NCI-H446 (cell line): Measurements from ENCODE around the gene CYP2J2.
"Not testable (repeated sequence)": the region's sequence is repeated elsewhere in the genome, so short reads cannot be mapped to it uniquely, and the experiment has no call there.

Experiments
- DNase-seq, 2 experiments: peaks; one replicate each; lab custom pipeline; 2025; lab: John Stamatoyannopoulos, UW

Gene CYP2J2

DNA sequence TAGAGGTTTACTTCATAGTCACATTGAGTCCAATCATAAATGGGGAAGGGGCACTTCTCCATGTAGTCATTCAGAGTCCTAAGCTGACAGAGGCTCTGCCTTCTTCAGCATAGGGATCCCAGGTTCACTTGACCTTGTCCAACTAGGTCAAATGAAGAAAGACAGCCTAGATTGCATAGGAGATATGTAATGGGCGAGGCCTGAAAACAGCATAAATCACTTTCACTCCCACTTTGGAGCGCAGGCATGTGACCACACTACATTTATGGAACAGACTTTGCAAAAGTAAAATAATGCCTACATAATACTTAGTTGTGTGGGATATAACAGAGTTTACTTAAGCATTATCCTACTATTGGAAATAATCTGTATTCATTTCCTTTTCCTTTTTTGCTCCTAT is 60.1 kb downstream of the CYP2J2 start:
- no peak for DNase-seq

DNA sequence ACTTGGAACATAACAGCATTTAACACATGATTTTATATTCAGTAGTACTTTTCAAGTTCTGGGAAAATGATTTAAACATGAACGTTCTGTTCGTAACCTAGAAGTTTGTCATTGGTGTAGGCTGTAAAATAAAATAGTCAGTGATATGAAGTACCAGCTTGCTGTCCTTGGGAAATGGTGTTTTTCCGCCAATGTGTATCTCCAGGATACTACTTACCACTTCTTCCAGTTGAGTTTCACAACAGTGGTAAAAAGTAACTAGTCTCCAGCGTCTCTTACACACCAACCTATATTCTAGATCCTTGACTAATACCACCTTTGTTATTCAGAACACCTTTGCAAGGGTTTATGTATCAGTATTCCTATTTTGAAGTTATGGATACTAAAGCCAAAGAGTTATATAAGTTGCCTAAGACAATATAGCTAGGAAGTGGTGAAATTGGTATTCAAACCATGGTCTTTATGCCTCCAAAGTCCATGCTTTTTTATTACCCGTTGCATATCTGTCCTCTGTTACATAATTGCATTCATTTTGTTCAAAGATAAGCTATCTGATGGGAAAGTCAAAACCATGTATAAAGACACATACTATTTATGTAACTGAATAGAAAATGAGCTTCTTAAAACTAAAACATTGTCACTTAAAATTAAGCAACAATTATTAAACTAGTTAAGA is 68.8 kb downstream of the CYP2J2 start:
- DNase-seq = no peak

DNA sequence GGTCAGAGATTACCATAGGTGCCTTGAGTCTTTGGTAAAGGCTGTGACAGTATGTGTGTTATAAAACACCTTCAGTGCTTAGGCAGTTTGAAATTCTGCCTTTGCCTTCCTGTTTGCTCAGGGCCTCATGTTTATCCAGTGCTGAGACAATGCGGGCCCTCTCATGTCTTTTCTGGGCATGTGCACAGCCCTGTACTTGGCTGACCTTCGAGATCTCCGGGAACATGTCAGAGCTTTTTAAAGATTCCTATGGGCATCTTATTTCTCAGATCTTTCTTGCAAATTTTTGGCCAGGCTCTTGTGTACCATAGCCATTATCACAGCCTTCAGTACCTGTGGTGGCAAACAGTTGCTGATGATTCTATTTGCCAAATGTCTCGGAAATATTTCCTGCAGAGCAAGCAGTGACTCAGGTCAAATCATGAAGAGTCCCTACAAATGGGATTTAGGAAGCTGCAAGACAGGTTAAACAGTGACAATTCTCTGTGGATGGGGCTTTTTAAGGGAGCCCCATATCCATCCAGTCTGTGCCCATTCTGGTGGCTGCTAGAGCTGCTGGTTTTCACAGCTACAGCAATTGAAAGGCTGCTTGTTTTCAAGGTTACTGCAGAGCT is 69.7 kb downstream of the CYP2J2 start:
- no peak for DNase-seq

DNA sequence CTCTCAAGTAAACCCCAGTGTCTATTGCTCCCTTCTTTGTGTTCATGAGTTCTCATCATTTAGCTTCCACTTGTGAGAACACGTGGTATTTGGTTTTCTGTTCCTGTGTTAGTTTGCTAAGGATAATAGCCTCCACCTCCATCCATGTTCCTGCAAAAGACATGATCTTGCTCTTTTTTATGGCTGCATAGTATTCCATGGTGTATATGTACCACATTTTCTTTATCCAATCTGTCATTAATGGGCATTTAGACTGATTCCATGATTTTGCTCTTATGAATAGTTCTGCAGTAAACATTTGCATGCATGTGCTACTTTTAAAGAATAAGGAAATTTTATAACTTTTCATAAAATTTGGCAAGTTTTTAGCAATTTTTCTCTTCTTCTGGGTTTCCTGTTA is 71.3 kb downstream of the CYP2J2 start:
- DNase-seq = not testable (repeated sequence)

DNA sequence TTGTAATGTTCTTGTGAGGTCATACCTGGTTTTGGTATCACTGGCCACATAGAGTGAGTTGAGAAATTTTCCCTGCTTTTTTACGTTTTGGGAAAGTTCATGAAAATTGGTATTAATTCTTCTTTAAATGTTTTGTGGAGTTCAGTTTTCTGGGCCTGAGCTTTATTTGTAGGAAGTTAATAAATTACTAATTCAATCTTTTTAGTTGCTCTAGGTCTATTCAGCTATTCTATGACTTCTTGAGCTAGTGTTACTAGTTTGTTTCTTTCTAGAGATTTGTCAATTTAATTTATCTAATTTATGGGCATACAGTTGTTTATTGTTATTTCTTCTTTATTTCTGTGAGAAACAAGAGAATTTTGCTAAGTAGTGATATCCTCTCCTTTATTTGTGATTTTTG is 74.5 kb downstream of the CYP2J2 start:
- DNase-seq = no peak

DNA sequence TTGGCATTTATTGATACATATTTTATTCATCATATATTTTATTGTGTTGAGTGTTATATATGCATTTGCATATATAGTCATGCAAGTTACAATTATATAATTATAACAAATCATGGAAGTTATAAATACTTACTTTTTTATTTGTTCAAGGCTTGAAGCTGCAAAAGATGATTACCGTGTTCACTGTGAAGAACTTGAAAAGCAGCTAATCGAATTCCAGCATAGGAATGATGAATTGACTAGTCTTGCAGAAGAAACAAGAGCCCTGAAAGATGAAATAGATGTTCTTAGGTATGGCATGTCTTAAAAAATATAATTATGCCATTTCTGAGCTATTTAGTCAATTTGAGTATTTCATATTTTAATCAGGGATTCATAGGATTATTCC is 79.7 kb downstream of the CYP2J2 start:
- DNase-seq = no peak

DNA sequence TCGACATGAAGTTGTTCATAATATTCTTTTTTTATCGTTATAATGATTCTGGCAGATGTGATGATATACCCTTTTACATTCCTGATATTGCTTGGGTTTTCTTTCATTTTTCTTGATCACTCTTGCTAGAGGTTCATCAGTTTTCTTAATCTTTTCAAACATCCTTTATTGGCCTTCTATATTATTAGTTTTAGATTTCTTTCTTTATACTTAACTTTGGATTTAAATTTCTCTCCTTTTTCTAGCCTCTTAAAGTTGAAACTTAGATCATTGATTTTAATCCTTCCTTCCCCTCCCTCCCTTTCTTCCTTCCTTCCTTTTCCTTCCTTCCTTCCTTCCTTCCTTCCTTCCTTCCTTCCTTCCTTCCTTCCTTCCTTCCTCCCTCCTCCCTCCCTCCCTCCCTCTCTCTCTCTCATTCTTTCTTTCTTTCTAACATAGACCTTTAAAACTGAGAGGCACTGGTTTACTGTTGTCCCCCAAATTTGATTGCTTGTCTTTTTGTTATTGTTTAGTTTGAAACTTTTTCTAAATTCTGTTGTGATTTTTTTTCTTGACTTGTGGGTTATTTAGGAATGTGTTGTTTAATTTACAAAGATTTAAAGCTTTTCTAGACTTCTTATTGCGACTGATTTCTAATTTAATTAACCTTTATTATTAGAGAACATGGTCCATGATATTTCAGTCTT is 80.2 kb downstream of the CYP2J2 start:
- no peak for DNase-seq

DNA sequence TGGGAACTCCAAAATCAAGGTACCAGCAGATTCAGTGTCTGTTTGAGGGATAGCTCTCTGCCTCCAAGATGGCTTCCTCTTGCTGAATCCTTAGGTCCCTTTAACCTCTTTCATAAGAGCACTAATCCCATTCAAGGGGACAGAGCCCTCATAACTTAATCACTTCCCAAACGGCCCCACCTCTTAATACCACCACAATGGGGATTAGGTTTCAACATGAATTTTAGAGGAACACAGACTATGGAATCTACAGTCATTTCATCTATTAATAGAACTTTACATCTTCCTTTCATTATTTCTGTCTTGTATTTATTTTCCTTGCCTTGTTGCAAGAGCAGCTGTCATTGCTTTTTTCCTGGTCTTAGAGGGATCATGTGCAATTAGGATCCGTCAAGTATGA is 81.5 kb downstream of the CYP2J2 start:
- DNase-seq = no peak
